ENCODE data around the gene RHBDL1. TPM values are rescaled to one million over a fixed set of nuclear protein-coding genes. Genes with fewer than 3 reads are reported as not detected.

Gene RHBDL1
- total RNA-seq, 1 donor from 2014 or later: 2.3 TPM

GRCh38 chr16:635573-636205 is 39.8 kb upstream of the RHBDL1 start:
- H3K4me3 ChIP-seq: peak overlapping the region; percentile 91
- peaks cover 22% of the 10 kb centered on the region for H3K36me3 ChIP-seq
- DNase-seq: no peak
- peaks cover 43% of the 10 kb centered on the region for H3K4me1 ChIP-seq
- no peaks in the 10 kb centered on the region for H3K27me3 ChIP-seq (ENCODE audit: low read depth)
- no peaks in the 10 kb centered on the region for H3K9me3 ChIP-seq (replicated peaks)
- intact Hi-C loops (cut with micrococcal nuclease): no loop called here
- peak overlapping the region; percentile 99 for H3K27ac ChIP-seq (replicated peaks)
- no peak for TF ChIP-seq CTCF (IDR thresholded peaks at IDR 0.05; ENCODE audit: borderline replicate concordance)

GRCh38 chr16:636206-637080 is 39.0 kb upstream of the RHBDL1 start, which contains the start of gene METTL26:
Gene METTL26 (minus strand): TSS chr16:636305. CDS start chr16:636290, 15 bp downstream.
- H3K36me3 ChIP-seq: peaks cover 22% of the 10 kb centered on the region
- intact Hi-C loops (cut with micrococcal nuclease): no loop called here
- peak; percentile 97 for DNase-seq
- H3K4me1 ChIP-seq: peaks cover 38% of the 10 kb centered on the region
- peak within 1 kb of the TSS; percentile 99 for H3K27ac ChIP-seq (replicated peaks)
- no peak for TF ChIP-seq CTCF (IDR thresholded peaks at IDR 0.05; ENCODE audit: borderline replicate concordance)
- peak within 1 kb of the TSS; percentile 91 for H3K4me3 ChIP-seq
- no peaks in the 10 kb centered on the region for H3K9me3 ChIP-seq (replicated peaks)
- H3K27me3 ChIP-seq (ENCODE audit: low read depth): no peaks in the 10 kb centered on the region

- intact Hi-C loops (cut with micrococcal nuclease): no loop called here
- H3K4me3 ChIP-seq: peak overlapping the region; percentile 91
- peaks cover 45% of the 10 kb centered on the region for H3K4me1 ChIP-seq
- DNase-seq: peak; percentile 93
- no peaks in the 10 kb centered on the region for H3K27me3 ChIP-seq (ENCODE audit: low read depth)
- peaks cover 22% of the 10 kb centered on the region for H3K36me3 ChIP-seq
- TF ChIP-seq CTCF (IDR thresholded peaks at IDR 0.05; ENCODE audit: borderline replicate concordance): no peak
- H3K9me3 ChIP-seq (replicated peaks): no peaks in the 10 kb centered on the region
- H3K27ac ChIP-seq (replicated peaks): peak overlapping the region; percentile 99
These were observed 38.1 kb upstream of the RHBDL1 start for GRCh38 chr16:637081-638018.

GRCh38 chr16:638034-638543 is 37.4 kb upstream of the RHBDL1 start:
- Histone ChIP-seq H3K4me1 (peaks cover 52% of the 10 kb centered on the region), H3K27me3 (ENCODE audit: low read depth) (no peaks in the 10 kb centered on the region), H3K4me3 (peak overlapping the region; percentile 91), H3K36me3 (peaks cover 16% of the 10 kb centered on the region), H3K9me3 (replicated peaks) (no peaks in the 10 kb centered on the region), H3K27ac (replicated peaks) (peak overlapping the region; percentile 99)
- no peak for DNase-seq
- intact Hi-C loops (cut with micrococcal nuclease): no loop called here
- no peak for TF ChIP-seq CTCF (IDR thresholded peaks at IDR 0.05; ENCODE audit: borderline replicate concordance)

- H3K36me3 ChIP-seq: peaks cover 15% of the 10 kb centered on the region
- H3K9me3 ChIP-seq (replicated peaks): no peaks in the 10 kb centered on the region
- intact Hi-C loops (cut with micrococcal nuclease): no loop called here
- no peak overlapping the region for H3K4me3 ChIP-seq
- no peak for DNase-seq
- H3K27me3 ChIP-seq (ENCODE audit: low read depth): no peaks in the 10 kb centered on the region
- TF ChIP-seq CTCF (IDR thresholded peaks at IDR 0.05; ENCODE audit: borderline replicate concordance): no peak
- H3K4me1 ChIP-seq: peaks cover 60% of the 10 kb centered on the region
- H3K27ac ChIP-seq (replicated peaks): peak overlapping the region; percentile 99
These were observed 36.6 kb upstream of the RHBDL1 start for GRCh38 chr16:638836-639235.
